ENCODE data around the gene DNAJC6.

Gene DNAJC6

GRCh38 chr1:65309304-65310077 lies at the start of gene DNAJC6:
TSS of gene DNAJC6 (plus strand) at chr1:65309543. CDS start at chr1:65309746, 203 bp downstream.
- H3K27ac ChIP-seq, result peak within 1 kb of the TSS; percentile 71
- TF ChIP-seq CTCF (IDR thresholded peaks at IDR 0.05) (0 out of 2 replicates have a peak, but pooled peaks have one; percentile 5), ZFX (IDR thresholded peaks at IDR 0.05; ENCODE audit: borderline replicate concordance) (no peak)

- H3K27ac ChIP-seq, result no peak overlapping the region
- TF ChIP-seq CTCF (IDR thresholded peaks at IDR 0.05), result no peak
- TF ChIP-seq ZFX (IDR thresholded peaks at IDR 0.05; ENCODE audit: borderline replicate concordance), result no peak
These were observed 49.5 kb upstream of the DNAJC6 start for GRCh38 chr1:65259816-65260215.

DNA sequence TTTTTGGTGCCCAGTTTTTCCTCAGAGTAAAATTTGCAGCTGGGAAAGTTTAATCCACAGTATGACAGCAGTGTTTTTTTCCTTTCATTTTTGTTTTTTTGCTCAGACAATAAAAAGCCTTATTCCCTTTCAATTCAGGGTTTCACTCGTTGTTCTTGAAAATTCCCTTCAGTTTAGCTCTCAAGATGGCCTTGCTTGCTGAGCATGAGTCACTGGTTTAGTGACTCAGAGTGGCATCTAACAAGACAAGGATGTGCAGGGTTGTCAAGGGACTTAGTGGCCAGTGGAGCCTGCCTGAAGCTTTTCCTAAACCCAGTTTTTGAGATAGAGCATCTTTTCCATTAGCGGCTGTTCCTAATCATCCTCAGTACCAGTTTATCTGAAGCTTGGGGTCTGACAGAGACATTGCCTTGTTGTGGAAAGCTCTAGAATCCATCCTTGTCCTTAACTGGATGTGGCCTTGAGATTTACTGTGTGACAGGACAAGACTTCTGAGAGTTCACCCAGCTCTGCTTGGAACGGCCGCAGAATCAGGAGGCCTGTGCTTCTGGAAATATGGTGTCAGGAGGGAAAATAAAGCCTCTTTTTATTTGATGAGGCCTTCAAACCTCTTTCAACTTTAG lies 48.4 kb upstream of the DNAJC6 start:
- TF ChIP-seq ZFX (IDR thresholded peaks at IDR 0.05; ENCODE audit: borderline replicate concordance), result no peak
- TF ChIP-seq CTCF (IDR thresholded peaks at IDR 0.05), result no peak
- no peak overlapping the region for H3K27ac ChIP-seq

GRCh38 chr1:65263286-65263685 lies 46.1 kb upstream of the DNAJC6 start:
- no peak overlapping the region for H3K27ac ChIP-seq
- TF ChIP-seq CTCF (IDR thresholded peaks at IDR 0.05) (no peak), ZFX (IDR thresholded peaks at IDR 0.05; ENCODE audit: borderline replicate concordance) (no peak)

GRCh38 chr1:65264197-65264929 lies 45.0 kb upstream of the DNAJC6 start:
- H3K27ac ChIP-seq, result no peak overlapping the region
- TF ChIP-seq CTCF (IDR thresholded peaks at IDR 0.05) (no peak), ZFX (IDR thresholded peaks at IDR 0.05; ENCODE audit: borderline replicate concordance) (no peak)

DNA sequence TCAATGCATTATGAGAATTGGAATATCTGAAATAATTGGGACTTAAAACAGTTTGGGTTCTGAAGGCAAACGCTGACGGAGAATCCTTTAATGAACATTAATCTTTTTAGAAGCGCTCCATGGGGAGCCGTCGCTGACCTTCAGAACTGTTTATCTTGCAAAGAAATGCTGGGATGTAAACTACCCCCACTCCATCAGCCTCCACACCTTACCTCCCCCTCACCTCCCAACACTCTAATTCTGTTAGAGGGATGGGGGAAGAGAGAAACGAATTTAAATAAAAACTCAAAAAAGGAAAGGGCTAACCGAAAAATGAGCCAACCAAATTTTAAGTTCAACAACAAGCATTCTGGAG lies 44.1 kb upstream of the DNAJC6 start:
- TF ChIP-seq CTCF (IDR thresholded peaks at IDR 0.05), result no peak
- no peak overlapping the region for H3K27ac ChIP-seq

Data from 22Rv1 (cell line).